Measurements from ENCODE around the gene KCNAB1.

KCNAB1 gene

DNA sequence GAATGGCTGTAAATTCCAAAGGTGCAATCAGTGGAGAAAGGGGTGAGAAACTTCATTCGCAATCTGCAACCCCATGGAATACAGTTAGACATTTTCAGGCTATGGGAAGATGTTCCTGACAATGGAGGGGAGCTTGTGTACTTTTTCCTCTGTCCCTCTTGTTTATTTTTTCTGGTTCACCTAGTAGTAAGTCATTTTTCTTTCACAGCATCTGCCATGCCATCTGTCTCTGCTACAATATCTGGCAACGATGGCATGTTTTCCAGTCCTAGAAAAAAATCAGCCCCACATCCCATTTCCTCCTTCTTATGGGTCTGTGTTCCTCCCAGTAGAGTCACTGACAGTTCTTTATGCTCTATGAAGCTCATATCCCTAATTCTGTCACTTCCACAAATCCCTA, 358.5 kb downstream of the KCNAB1 start:
- no peak for DNase-seq (ENCODE audit: low read depth)
- no peak for TF ChIP-seq CTCF (IDR thresholded peaks at IDR 0.05; ENCODE audit: control insufficient read depth, insufficient read depth, low read depth, low read length, missing control alignments)
- no peak overlapping the region for H3K4me3 ChIP-seq (ENCODE audit: control insufficient read depth, low read depth, low read length)

GRCh38 chr3:156479604-156480003, 359.2 kb downstream of the KCNAB1 start:
- H3K4me3 ChIP-seq (ENCODE audit: control insufficient read depth, low read depth, low read length), result no peak overlapping the region
- DNase-seq (ENCODE audit: low read depth), result no peak
- no peak for TF ChIP-seq CTCF (IDR thresholded peaks at IDR 0.05; ENCODE audit: control insufficient read depth, insufficient read depth, low read depth, low read length, missing control alignments)

DNA sequence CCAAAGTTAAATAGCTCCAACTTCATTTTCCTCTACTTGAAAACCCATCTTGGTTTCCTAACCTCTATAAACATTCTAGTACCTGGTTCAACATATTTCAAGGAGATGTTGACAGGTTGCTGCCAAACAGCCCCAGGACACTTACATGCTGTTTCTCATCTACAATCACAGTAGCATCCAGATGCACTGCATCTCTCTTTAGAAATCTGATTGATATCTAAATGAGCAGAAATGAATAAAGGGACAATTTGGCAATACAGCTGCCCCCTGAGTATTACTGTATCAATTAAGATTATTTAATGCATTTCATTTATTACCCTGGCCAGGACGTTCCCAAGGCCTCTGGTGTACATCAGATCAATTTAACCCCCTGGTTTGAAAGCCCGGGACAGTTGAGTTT, 360.6 kb downstream of the KCNAB1 start:
- no peak for TF ChIP-seq CTCF (IDR thresholded peaks at IDR 0.05; ENCODE audit: control insufficient read depth, insufficient read depth, low read depth, low read length, missing control alignments)
- DNase-seq (ENCODE audit: low read depth), result no peak
- H3K4me3 ChIP-seq (ENCODE audit: control insufficient read depth, low read depth, low read length), result no peak overlapping the region

GRCh38 chr3:156483002-156483401, 362.6 kb downstream of the KCNAB1 start:
- no peak for DNase-seq (ENCODE audit: low read depth)
- H3K4me3 ChIP-seq (ENCODE audit: control insufficient read depth, low read depth, low read length), result no peak overlapping the region
- TF ChIP-seq CTCF (IDR thresholded peaks at IDR 0.05; ENCODE audit: control insufficient read depth, insufficient read depth, low read depth, low read length, missing control alignments), result no peak

DNA sequence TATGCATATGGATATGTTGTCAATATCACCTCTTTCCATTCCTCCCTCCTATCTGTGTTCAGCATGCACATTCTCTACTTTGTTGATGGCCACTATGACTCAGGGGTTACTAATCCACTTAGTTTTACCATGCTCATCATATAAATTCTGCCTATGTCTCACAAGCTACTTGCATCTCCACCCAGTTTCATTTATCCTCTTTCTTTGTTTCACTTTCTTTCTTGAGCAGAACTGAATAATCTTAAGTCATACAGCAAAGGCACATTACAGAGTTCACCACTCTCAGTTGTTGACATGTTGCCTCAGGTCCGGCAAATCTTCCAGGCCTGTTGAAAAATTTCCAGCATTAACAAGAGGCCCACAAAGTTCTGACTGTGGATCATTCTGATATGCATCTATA, 363.0 kb downstream of the KCNAB1 start:
- H3K4me3 ChIP-seq (ENCODE audit: control insufficient read depth, low read depth, low read length), result no peak overlapping the region
- no peak for TF ChIP-seq CTCF (IDR thresholded peaks at IDR 0.05; ENCODE audit: control insufficient read depth, insufficient read depth, low read depth, low read length, missing control alignments)
- DNase-seq (ENCODE audit: low read depth), result peak; percentile 52

DNA sequence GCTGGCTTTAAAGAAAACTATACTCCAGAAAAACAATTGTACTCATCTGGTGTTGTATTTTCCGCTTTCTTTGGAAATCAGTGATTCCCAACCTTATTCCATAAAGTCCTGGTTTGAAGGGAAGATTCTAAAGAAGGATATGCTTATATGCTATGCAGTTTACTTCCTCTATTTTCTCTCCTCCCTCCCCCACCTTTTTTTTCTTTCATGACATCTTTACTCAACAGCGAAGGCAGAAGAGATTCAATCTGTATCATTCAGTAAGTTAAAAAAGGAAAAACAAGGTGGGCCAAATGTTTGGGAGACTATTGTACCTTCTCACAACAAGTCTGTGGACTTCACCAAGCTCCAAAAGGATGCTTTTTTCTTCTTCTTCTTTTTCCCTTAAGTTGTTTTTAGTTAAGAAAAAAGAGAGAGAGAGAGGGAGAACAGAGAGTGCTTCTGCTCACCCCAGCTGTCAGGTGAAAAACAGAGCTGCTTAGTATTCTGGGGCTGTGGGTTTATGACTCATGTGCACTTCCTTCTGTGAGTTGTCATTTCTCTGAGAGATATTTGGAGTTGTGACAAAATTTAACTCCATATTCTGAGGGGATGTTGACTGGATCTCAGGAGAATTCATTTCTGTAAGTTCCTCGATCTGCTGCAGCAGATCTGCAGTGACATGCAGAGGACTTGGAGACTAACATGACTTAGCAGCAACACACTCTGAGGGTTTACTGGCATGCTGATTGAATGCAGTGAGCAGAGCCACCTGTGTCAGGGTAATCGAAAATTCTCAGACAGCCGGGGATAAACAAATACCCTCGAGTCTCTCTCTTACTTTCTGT, 363.8 kb downstream of the KCNAB1 start:
- no peak for TF ChIP-seq CTCF (IDR thresholded peaks at IDR 0.05; ENCODE audit: control insufficient read depth, insufficient read depth, low read depth, low read length, missing control alignments)
- H3K4me3 ChIP-seq (ENCODE audit: control insufficient read depth, low read depth, low read length), result no peak overlapping the region
- no peak for DNase-seq (ENCODE audit: low read depth)

Measured in AG09309 (cell line).